ENCODE measurements around the gene SLC35B4.

SLC35B4 gene

DNA sequence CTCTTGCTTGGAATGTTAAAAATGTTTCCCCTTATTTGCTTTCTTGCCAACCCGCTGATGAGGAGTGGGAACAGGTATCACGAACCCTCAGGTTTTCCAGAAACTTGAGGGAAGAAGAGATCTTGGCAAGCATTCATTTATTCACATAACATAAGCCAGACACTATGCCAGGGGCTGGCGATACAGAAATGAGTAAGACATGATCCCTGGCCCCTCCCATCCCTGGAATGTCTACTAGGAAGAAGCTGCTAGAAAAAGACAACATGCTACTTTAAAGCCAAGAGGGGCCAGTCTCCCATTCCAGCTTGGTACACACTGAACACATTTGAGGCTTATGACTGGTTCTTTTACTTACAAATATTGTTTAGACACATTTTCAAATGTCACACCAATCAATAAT lies 26.4 kb downstream of the SLC35B4 start:
- Histone ChIP-seq H3K4me1 (ENCODE audit: insufficient read depth, low read length) (no peaks in the 10 kb centered on the region), H3K79me2 (ENCODE audit: insufficient read depth, low read length) (no peaks in the 10 kb centered on the region), H3K27me3 (ENCODE audit: insufficient read depth, low read length, poor library complexity) (no peaks in the 10 kb centered on the region), H3K4me2 (ENCODE audit: insufficient read depth, low read length) (no peak overlapping the region), H3K9ac (ENCODE audit: low read depth, low read length) (no peak overlapping the region), H2AFZ (ENCODE audit: low read depth, low read length) (no peak overlapping the region), H3K9me3 (ENCODE audit: insufficient read depth, low read length, severe bottlenecking) (no peaks in the 10 kb centered on the region), H3K36me3 (ENCODE audit: insufficient read depth, low read length) (peaks cover 20% of the 10 kb centered on the region), H3K4me3 (ENCODE audit: low read depth in 1 of 2, low read length in 2 of 2) (no peak overlapping the region), H3K27ac (ENCODE audit: low read length) (no peak overlapping the region), H4K20me1 (ENCODE audit: insufficient read depth, low read length) (no peaks in the 10 kb centered on the region)
- DNase-seq = no peak
- no peak for ATAC-seq (ENCODE audit: insufficient read depth, low read depth)
- no peak for TF ChIP-seq EZH2 (IDR thresholded peaks at IDR 0.05; ENCODE audit: borderline replicate concordance, low read depth, low read length, severe bottlenecking)
- TF ChIP-seq, protein P1, sequence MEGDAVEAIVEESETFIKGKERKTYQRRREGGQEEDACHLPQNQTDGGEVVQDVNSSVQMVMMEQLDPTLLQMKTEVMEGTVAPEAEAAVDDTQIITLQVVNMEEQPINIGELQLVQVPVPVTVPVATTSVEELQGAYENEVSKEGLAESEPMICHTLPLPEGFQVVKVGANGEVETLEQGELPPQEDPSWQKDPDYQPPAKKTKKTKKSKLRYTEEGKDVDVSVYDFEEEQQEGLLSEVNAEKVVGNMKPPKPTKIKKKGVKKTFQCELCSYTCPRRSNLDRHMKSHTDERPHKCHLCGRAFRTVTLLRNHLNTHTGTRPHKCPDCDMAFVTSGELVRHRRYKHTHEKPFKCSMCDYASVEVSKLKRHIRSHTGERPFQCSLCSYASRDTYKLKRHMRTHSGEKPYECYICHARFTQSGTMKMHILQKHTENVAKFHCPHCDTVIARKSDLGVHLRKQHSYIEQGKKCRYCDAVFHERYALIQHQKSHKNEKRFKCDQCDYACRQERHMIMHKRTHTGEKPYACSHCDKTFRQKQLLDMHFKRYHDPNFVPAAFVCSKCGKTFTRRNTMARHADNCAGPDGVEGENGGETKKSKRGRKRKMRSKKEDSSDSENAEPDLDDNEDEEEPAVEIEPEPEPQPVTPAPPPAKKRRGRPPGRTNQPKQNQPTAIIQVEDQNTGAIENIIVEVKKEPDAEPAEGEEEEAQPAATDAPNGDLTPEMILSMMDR (IDR thresholded peaks at IDR 0.05; ENCODE audit: borderline replicate concordance, extremely low read depth, low read length, poor library complexity, severe bottlenecking) = no peak

DNA sequence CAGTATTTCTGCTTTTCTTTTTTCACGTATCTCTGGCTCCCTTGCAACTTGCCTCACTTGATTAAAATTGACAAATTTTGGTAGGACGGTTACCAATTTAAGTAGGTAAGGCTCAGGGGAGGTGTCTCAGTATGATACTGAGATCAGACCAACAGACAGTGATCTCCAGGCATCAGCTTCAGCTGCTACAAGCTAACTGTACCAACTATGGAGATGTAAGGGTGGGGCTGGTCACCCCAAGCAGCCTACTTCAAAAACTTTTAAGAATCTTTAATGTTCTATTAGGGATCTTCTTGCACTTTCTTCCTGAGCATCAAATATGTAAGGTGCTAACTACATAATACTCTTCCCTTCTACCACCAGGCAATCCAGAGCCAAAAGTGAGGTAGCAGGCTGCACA lies 26.9 kb downstream of the SLC35B4 start:
- peaks cover 15% of the 10 kb centered on the region for H3K36me3 ChIP-seq (ENCODE audit: insufficient read depth, low read length)
- H3K27ac ChIP-seq (ENCODE audit: low read length) = no peak overlapping the region
- no peak overlapping the region for H2AFZ ChIP-seq (ENCODE audit: low read depth, low read length)
- no peak overlapping the region for H3K4me2 ChIP-seq (ENCODE audit: insufficient read depth, low read length)
- ATAC-seq (ENCODE audit: insufficient read depth, low read depth) (no peak), DNase-seq (no peak)
- H3K27me3 ChIP-seq (ENCODE audit: insufficient read depth, low read length, poor library complexity) = no peaks in the 10 kb centered on the region
- no peaks in the 10 kb centered on the region for H3K79me2 ChIP-seq (ENCODE audit: insufficient read depth, low read length)
- no peak overlapping the region for H3K9ac ChIP-seq (ENCODE audit: low read depth, low read length)
- H3K4me1 ChIP-seq (ENCODE audit: insufficient read depth, low read length) = no peaks in the 10 kb centered on the region
- no peak for TF ChIP-seq EZH2 (IDR thresholded peaks at IDR 0.05; ENCODE audit: borderline replicate concordance, low read depth, low read length, severe bottlenecking)
- TF ChIP-seq, protein P1 (IDR thresholded peaks at IDR 0.05; ENCODE audit: borderline replicate concordance, extremely low read depth, low read length, poor library complexity, severe bottlenecking) = no peak
- no peaks in the 10 kb centered on the region for H4K20me1 ChIP-seq (ENCODE audit: insufficient read depth, low read length)
- H3K4me3 ChIP-seq (ENCODE audit: low read depth in 1 of 2, low read length in 2 of 2) = no peak overlapping the region
- no peaks in the 10 kb centered on the region for H3K9me3 ChIP-seq (ENCODE audit: insufficient read depth, low read length, severe bottlenecking)

DNA sequence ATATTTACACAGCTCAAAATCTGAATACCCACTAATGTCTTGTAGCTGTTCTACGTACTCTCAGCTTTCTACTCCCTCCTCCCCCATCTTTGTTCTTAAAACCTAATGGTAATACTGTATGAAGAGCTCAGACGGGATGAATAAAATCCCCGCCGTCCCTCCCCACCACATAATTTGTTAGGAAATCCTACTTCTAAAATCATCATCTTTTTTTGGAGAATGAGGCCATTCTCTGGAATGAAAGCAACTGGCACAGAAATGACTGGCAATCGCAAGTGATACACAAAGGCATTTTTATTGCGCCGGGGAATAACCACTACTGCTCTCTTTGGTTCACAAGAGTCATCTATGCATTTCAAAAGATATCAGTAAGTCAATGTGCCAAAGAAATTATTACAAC lies 27.3 kb downstream of the SLC35B4 start:
- Histone ChIP-seq H4K20me1 (ENCODE audit: insufficient read depth, low read length) (no peaks in the 10 kb centered on the region), H2AFZ (ENCODE audit: low read depth, low read length) (no peak overlapping the region), H3K27me3 (ENCODE audit: insufficient read depth, low read length, poor library complexity) (no peaks in the 10 kb centered on the region), H3K4me2 (ENCODE audit: insufficient read depth, low read length) (no peak overlapping the region), H3K9ac (ENCODE audit: low read depth, low read length) (no peak overlapping the region), H3K9me3 (ENCODE audit: insufficient read depth, low read length, severe bottlenecking) (no peaks in the 10 kb centered on the region), H3K27ac (ENCODE audit: low read length) (no peak overlapping the region), H3K79me2 (ENCODE audit: insufficient read depth, low read length) (no peaks in the 10 kb centered on the region), H3K36me3 (ENCODE audit: insufficient read depth, low read length) (peaks cover 11% of the 10 kb centered on the region; the same call in 1 of the 2 replicates), H3K4me1 (ENCODE audit: insufficient read depth, low read length) (no peaks in the 10 kb centered on the region), H3K4me3 (ENCODE audit: low read depth in 1 of 2, low read length in 2 of 2) (no peak overlapping the region)
- TF ChIP-seq, protein P1 (IDR thresholded peaks at IDR 0.05; ENCODE audit: borderline replicate concordance, extremely low read depth, low read length, poor library complexity, severe bottlenecking) = no peak
- TF ChIP-seq EZH2 (IDR thresholded peaks at IDR 0.05; ENCODE audit: borderline replicate concordance, low read depth, low read length, severe bottlenecking) = no peak
- ATAC-seq (ENCODE audit: insufficient read depth, low read depth) = no peak
- no peak for DNase-seq
